22Rv1 (cell line): ENCODE measurements around the gene PID1.

ENCODE experiments used
- CTCF ChIP-seq: fragments of 450-650 bp; IDR thresholded peaks from 2 replicates; pipeline ENCODE4 v1.5.1; 2017; ENCODE audit warnings: mild to moderate bottlenecking
- ZFX ChIP-seq: fragments of 450-650 bp; IDR thresholded peaks from 2 replicates; pipeline ENCODE4 v1.6.1; 2017; ENCODE audit warnings: antibody characterized with exemption, borderline replicate concordance

DNA sequence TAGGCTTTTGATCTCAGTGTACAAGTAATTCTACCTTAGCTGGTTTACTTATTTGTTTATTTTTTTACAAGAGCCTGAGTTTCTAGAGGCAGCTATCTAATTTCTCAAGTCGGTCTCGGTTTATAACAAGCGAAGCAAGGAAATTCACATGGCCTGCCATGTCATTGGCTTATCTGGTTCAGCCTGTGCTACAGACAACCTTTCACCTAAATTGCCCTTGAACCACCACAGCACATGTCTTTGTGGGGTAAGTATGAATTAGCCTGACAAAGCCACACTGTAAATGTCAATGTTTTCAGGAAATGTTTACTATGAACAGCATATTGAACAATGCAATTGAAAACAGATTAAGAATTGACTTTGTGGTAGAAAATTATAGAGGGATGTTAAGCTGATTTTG lies 167.1 kb downstream of the PID1 start:
- TF ChIP-seq CTCF (no peak), ZFX (no peak)
